WERI-Rb-1 (cell line): ENCODE data around the gene SKAP1.

ENCODE experiments used
- DNase-seq: peaks from one replicate; pipeline ENCODE4 v3.0.0-alpha.2; 2020
- H3K27ac ChIP-seq: fragments of 250-450 bp; sonication (Bioruptor Pico); 2 replicates; pipeline ENCODE4 v1.5.1; 2020; ENCODE audit warnings: mild to moderate bottlenecking, moderate library complexity
- H3K27me3 ChIP-seq: fragments of 250-450 bp; sonication (Bioruptor Pico); 2 replicates; pipeline ENCODE4 v1.5.1; 2021; ENCODE audit warnings: mild to moderate bottlenecking, low read depth, moderate library complexity; ENCODE audit not compliant: insufficient read depth, severe bottlenecking
- H3K36me3 ChIP-seq: fragments of 250-450 bp; sonication (Bioruptor Pico); 2 replicates; pipeline ENCODE4 v1.5.1; 2020; ENCODE audit warnings: mild to moderate bottlenecking, moderate library complexity
- H3K4me3 ChIP-seq: 2 replicates; pipeline ENCODE4 v1.5.1; 2011; ENCODE audit warnings: low read depth, mild to moderate bottlenecking, control low read depth, low read length
- H3K9me3 ChIP-seq: fragments of 250-450 bp; sonication (Bioruptor Pico); 2 replicates; pipeline ENCODE4 v1.5.1; 2021; ENCODE audit warnings: mild to moderate bottlenecking, moderate library complexity; ENCODE audit not compliant: severe bottlenecking
- CTCF ChIP-seq: IDR thresholded peaks from 2 replicates; pipeline ENCODE4 v1.5.1; 2011; ENCODE audit warnings: low read depth, mild to moderate bottlenecking, control low read depth, inconsistent platforms, low read length

Gene SKAP1

GRCh38 chr17:48150597-48151001 lies 279.4 kb downstream of the SKAP1 start:
- H3K4me3 ChIP-seq = peak overlapping the region; percentile 41
- no peaks in the 10 kb centered on the region for H3K36me3 ChIP-seq
- peak; percentile 87 for DNase-seq
- no peaks in the 10 kb centered on the region for H3K27me3 ChIP-seq
- peak overlapping the region; percentile 93 for H3K27ac ChIP-seq
- no peak for TF ChIP-seq CTCF
- H3K9me3 ChIP-seq = no peaks in the 10 kb centered on the region

- Histone ChIP-seq H3K27me3 (no peaks in the 10 kb centered on the region), H3K9me3 (no peaks in the 10 kb centered on the region), H3K4me3 (peak overlapping the region; percentile 41), H3K36me3 (no peaks in the 10 kb centered on the region), H3K27ac (peak overlapping the region; percentile 93)
- no peak for TF ChIP-seq CTCF
- no peak for DNase-seq
Measured at GRCh38 chr17:48149787-48150463, 280.1 kb downstream of the SKAP1 start.

- Histone ChIP-seq H3K27me3 (no peaks in the 10 kb centered on the region), H3K4me3 (peak overlapping the region; percentile 11), H3K9me3 (no peaks in the 10 kb centered on the region), H3K36me3 (no peaks in the 10 kb centered on the region), H3K27ac (peak overlapping the region; percentile 93)
- peak; percentile 85 for DNase-seq
- no peak for TF ChIP-seq CTCF
Measured at GRCh38 chr17:48148854-48149786, 280.9 kb downstream of the SKAP1 start.

GRCh38 chr17:48148029-48148770 lies 281.8 kb downstream of the SKAP1 start:
- peak overlapping the region; percentile 93 for H3K27ac ChIP-seq
- peak; percentile 80 for DNase-seq
- no peaks in the 10 kb centered on the region for H3K27me3 ChIP-seq
- H3K4me3 ChIP-seq = peak overlapping the region; percentile 11
- H3K36me3 ChIP-seq = no peaks in the 10 kb centered on the region
- no peaks in the 10 kb centered on the region for H3K9me3 ChIP-seq
- no peak for TF ChIP-seq CTCF

GRCh38 chr17:48144976-48145798 lies 284.8 kb downstream of the SKAP1 start:
- peak; percentile 89 for DNase-seq
- Histone ChIP-seq H3K27me3 (no peaks in the 10 kb centered on the region), H3K4me3 (no peak overlapping the region; the same call in 1 of the 2 replicates), H3K27ac (peak overlapping the region; percentile 70), H3K9me3 (no peaks in the 10 kb centered on the region), H3K36me3 (no peaks in the 10 kb centered on the region)
- 0 out of 2 replicates have a peak, but pooled peaks have one; percentile 22 for TF ChIP-seq CTCF
